GM12878 (cell line): ENCODE data around the gene TSPO. TPM values are rescaled to one million over a fixed set of nuclear protein-coding genes. Genes with fewer than 3 reads are reported as not detected.

Source experiments
- ATAC-seq: fragments of 200-7000 bp; cut with Tn5 transposase; 3 replicates; pipeline ENCODE4 v1.9.1; 2020; ENCODE audit warnings: mild to moderate bottlenecking, moderate library complexity
- BruUV-seq: library from RNA; stranded (reverse); fragments of 400-500 nt; replicated peaks from 2 replicates; lab custom pipeline; 2021; lab: Mats Ljungman, UMichigan
- CTCF ChIA-PET: fragments of 300-600 bp; sonication (Branson Sonifier 250); formaldehyde crosslinking; extraction: SDS; loops from one replicate; lab custom pipeline; 2021; ENCODE audit warnings: inconsistent platforms; lab: Yijun Ruan, JAX
- POLR2A ChIA-PET: fragments of 350-600 bp; formaldehyde crosslinking; extraction: SDS; loops from one replicate; lab custom pipeline; 2021; ENCODE audit warnings: inconsistent platforms; lab: Charles Lee
- RAD21 ChIA-PET: fragments of 300-600 bp; sonication (Branson Sonifier 250); formaldehyde crosslinking; loops from one replicate; lab custom pipeline; 2023; ENCODE audit warnings: antibody characterized with exemption; ENCODE audit not compliant: unreplicated experiment; lab: Charles Lee
- SMC1A ChIA-PET: fragments of 300-600 bp; sonication (Branson Sonifier 250); formaldehyde crosslinking; loops from one replicate; lab custom pipeline; 2023; ENCODE audit not compliant: unreplicated experiment, uncharacterized antibody; lab: Charles Lee
- DNase-seq: peaks from one replicate; pipeline ENCODE4 v3.0.0-alpha.2; 2011; ENCODE audit warnings: low read depth, low spot score
- FAIRE-seq: peaks from 3 replicates; lab custom pipeline; 2011; peaks lifted over from hg19 to GRCh38; lab: Jason Lieb, UNC
- H2AFZ ChIP-seq: 2 replicates; pipeline ENCODE4 v1.6.0; 2011; ENCODE audit warnings: low read depth, low read length, control low read depth; ENCODE audit not compliant: control insufficient read depth
- H3K27ac ChIP-seq: 2 replicates; pipeline ENCODE4 v1.5.1; 2011; ENCODE audit warnings: control low read depth; ENCODE audit not compliant: control insufficient read depth, insufficient read depth
- H3K27me3 ChIP-seq, 2 experiments: replicated peaks in 1 of 2; 2 replicates each; pipeline versions ENCODE4 v1.6.0 to v1.6.1; 2011; ENCODE audit warnings: low read length in 1 of 2; ENCODE audit not compliant: control insufficient read depth in 2 of 2, insufficient read depth in 2 of 2
- H3K36me3 ChIP-seq, 2 experiments: 2 replicates each; pipeline ENCODE4 v1.5.1; 2011; ENCODE audit warnings: low read length in 1 of 2; ENCODE audit not compliant: control insufficient read depth in 2 of 2, insufficient read depth in 2 of 2
- H3K4me1 ChIP-seq: 2 replicates; pipeline ENCODE4 v1.6.1; 2011; ENCODE audit warnings: mild to moderate bottlenecking, low read length, moderate library complexity, mixed read lengths; ENCODE audit not compliant: control insufficient read depth, insufficient read depth
- H3K4me2 ChIP-seq: 2 replicates; pipeline ENCODE4 v1.6.0; 2011; ENCODE audit warnings: control low read depth; ENCODE audit not compliant: control insufficient read depth, insufficient read depth
- H3K4me3 ChIP-seq: fragments of 200-600 bp; sonication (generic); 2 replicates; pipeline ENCODE4 v1.5.1; 2016
- H3K79me2 ChIP-seq: 2 replicates; pipeline ENCODE4 v1.6.0; 2011; ENCODE audit warnings: low read length; ENCODE audit not compliant: control insufficient read depth, insufficient read depth
- H3K9ac ChIP-seq: 2 replicates; pipeline ENCODE4 v1.8.0; 2011; ENCODE audit warnings: low read length, control low read depth, mixed read lengths; ENCODE audit not compliant: control insufficient read depth, insufficient read depth
- H3K9me3 ChIP-seq: replicated peaks from 3 replicates; pipeline ENCODE4 v1.5.1; 2011; ENCODE audit warnings: mild to moderate bottlenecking, low read length; ENCODE audit not compliant: control insufficient read depth, insufficient read depth
- H4K20me1 ChIP-seq: 2 replicates; pipeline ENCODE4 v1.6.0; 2011; ENCODE audit not compliant: control insufficient read depth, insufficient read depth
- GATAD2B ChIP-seq: fragments of 450-650 bp; conservative IDR thresholded peaks from 2 replicates; pipeline ENCODE4 v1.6.1; 2017; ENCODE audit warnings: low read depth, mild to moderate bottlenecking, moderate library complexity
- HDGF ChIP-seq: fragments of 450-650 bp; IDR thresholded peaks from 2 replicates; pipeline ENCODE4 v1.6.1; 2016; ENCODE audit warnings: antibody characterized with exemption
- KAT2A ChIP-seq: conservative IDR thresholded peaks from 2 replicates; pipeline ENCODE4 v1.6.1; 2011; ENCODE audit warnings: low read depth, low read length; ENCODE audit not compliant: control insufficient read depth
- MYB ChIP-seq: fragments of 150-350 bp; IDR thresholded peaks from 2 replicates; pipeline ENCODE4 v1.6.1; 2014; ENCODE audit warnings: mild to moderate bottlenecking, low read depth, low read length, borderline replicate concordance
- NFYA ChIP-seq: IDR thresholded peaks from 2 replicates; pipeline ENCODE4 v1.6.1; 2011; ENCODE audit warnings: low read depth, mild to moderate bottlenecking, low read length, improper control_type of control experiment, borderline replicate concordance
- NR2C2 ChIP-seq: IDR thresholded peaks from 2 replicates; pipeline ENCODE4 v1.6.1; 2011; ENCODE audit warnings: borderline replicate concordance, low read depth; ENCODE audit not compliant: control insufficient read depth, insufficient read length
- ZNF24 ChIP-seq: fragments of 450-650 bp; IDR thresholded peaks from 2 replicates; pipeline ENCODE4 v1.6.1; 2017; ENCODE audit warnings: antibody characterized with exemption, mild to moderate bottlenecking
- WGBS: methylation state at CpG from one replicate; pipeline ENCODE4 v1.1.6; 2016; ENCODE audit warnings: low lambda C conversion rate; ENCODE audit not compliant: insufficient replicate concordance, insufficient coverage; ENCODE audit errors: missing lambda C conversion rate; 5-methylcytosine and 5-hydroxymethylcytosine counted together
- in situ Hi-C: fragments of 300-500 bp; cut with MboI; formaldehyde crosslinking; loops from 9 replicates; pipeline ENCODE4 v1.14.3; 2018; ENCODE audit warnings: mixed read lengths
- intact Hi-C: fragments of 100-400 bp; cut with micrococcal nuclease; formaldehyde crosslinking; loops from one replicate; pipeline ENCODE4 v1.14.2; 2022; ENCODE audit not compliant: unreplicated experiment
- polyA plus RNA-seq, 11 experiments: library from polyadenylated mRNA; depleted of rRNA in 4 of 11; unstranded in 6 of 11; stranded (reverse) in 5 of 11; fragments of >200 nt; fragmentation: Nextera tagmentation in 4 of 11; fragmentation: Illumina TruSeq in 1 of 11; extraction: Ambion mirVana in 4 of 11; extraction: Trizol in 1 of 11; gene quantifications; 1 replicate in 1 of 11; 2 replicates in 10 of 11; pipeline versions ENCODE4 v1.2.1 to v1.2.3, GENCODE V29; 2011 to 2016; ENCODE audit warnings: inconsistent platforms in 2 of 11, missing spikeins in 2 of 11, low read depth in 1 of 11
- total RNA-seq, 4 experiments: library from RNA; depleted of rRNA in 3 of 4; stranded (reverse); fragments of >200 nt in 3 of 4; fragmentation: Illumina TruSeq in 1 of 4; extraction: Trizol in 1 of 4; gene quantifications; 2 replicates each; pipeline versions ENCODE4 v1.2.1 to v1.2.3, GENCODE V29; 2013 to 2021
- TF ChIP-seq, protein P1 (sequence below): fragments of 450-650 bp; formaldehyde crosslinking; IDR thresholded peaks from 2 replicates; pipeline ENCODE4 v1.5.0; 2022; ENCODE audit warnings: mild to moderate bottlenecking, missing genetic modification characterization

Gene TSPO
- total and polyA plus RNA-seq, 10 of the 15 experiments (the other 5 are each of a cell fraction or from before 2014, with no cell fraction given), result 1.4 to 50.5 (median 18.8) TPM

DNA sequence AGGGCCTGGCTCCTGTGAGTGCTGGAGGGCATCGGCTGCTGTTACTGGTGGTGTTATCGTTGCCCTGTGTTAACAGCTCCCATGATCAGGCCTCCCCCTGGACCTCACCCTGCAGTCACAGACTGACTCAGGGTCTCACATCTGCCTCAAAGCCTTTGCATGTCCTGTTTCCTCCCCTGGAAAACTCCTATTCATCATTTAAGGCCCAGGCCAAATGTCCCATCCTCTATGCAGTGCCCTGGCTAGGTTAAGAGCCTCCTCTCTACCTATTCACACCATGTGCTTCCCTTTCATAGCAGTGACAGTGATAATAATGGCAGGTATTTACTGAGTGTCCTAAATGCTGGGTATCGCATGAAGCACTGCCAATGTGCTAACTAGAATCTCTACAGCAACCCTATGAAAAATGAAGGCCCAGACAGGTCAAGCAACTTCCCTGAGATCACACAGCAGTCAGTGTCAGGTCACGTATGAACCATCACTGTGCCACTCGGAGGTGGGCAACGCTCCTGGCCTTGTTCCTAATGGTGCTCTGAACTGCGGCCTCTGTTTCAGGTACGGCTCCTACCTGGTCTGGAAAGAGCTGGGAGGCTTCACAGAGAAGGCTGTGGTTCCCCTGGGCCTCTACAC lies 9.3 kb downstream of the TSPO start:
- no TSS peak for BruUV-seq
- FAIRE-seq (no peak), ATAC-seq (no peak), DNase-seq (no peak)
- Histone ChIP-seq H3K36me3 (no peaks in the 10 kb centered on the region), H2AFZ (no peak overlapping the region), H3K4me3 (no peak overlapping the region), H4K20me1 (no peaks in the 10 kb centered on the region), H3K79me2 (no peaks in the 10 kb centered on the region), H3K9me3 (no peaks in the 10 kb centered on the region), H3K27ac (no peak overlapping the region), H3K9ac (no peak overlapping the region), H3K4me1 (no peaks in the 10 kb centered on the region; the same call in 1 of the 2 replicates), H3K4me2 (no peak overlapping the region), H3K27me3 (no peaks in the 10 kb centered on the region; a peak in 1 of 4 replicates)
- intact Hi-C loops, result no loop called here
- ChIA-PET SMC1A (interaction anchor here (0.5 kb wide), 1 partner anchor 185 kb away, joined by 3 read pairs; no protein-coding TSS in a partner anchor), POLR2A (no interaction called here), CTCF (interaction anchor here (0.7 kb wide), 1 partner anchor 26 kb away, joined by 3 read pairs; the partner anchor contains the start of gene TTLL12), RAD21 (no interaction called here)
- in situ Hi-C loops, result no loop called here
- TF ChIP-seq MYB (no peak), NFYA (no peak), ZNF24 (no peak), HDGF (no peak), NR2C2 (no peak), KAT2A (no peak), GATAD2B (no peak)
- TF ChIP-seq, protein P1, sequence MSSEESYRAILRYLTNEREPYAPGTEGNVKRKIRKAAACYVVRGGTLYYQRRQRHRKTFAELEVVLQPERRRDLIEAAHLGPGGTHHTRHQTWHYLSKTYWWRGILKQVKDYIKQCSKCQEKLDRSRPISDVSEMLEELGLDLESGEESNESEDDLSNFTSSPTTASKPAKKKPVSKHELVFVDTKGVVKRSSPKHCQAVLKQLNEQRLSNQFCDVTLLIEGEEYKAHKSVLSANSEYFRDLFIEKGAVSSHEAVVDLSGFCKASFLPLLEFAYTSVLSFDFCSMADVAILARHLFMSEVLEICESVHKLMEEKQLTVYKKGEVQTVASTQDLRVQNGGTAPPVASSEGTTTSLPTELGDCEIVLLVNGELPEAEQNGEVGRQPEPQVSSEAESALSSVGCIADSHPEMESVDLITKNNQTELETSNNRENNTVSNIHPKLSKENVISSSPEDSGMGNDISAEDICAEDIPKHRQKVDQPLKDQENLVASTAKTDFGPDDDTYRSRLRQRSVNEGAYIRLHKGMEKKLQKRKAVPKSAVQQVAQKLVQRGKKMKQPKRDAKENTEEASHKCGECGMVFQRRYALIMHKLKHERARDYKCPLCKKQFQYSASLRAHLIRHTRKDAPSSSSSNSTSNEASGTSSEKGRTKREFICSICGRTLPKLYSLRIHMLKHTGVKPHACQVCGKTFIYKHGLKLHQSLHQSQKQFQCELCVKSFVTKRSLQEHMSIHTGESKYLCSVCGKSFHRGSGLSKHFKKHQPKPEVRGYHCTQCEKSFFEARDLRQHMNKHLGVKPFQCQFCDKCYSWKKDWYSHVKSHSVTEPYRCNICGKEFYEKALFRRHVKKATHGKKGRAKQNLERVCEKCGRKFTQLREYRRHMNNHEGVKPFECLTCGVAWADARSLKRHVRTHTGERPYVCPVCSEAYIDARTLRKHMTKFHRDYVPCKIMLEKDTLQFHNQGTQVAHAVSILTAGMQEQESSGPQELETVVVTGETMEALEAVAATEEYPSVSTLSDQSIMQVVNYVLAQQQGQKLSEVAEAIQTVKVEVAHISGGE, result no peak
- 97% methylated on average over 8 of the region's 8 CpGs for WGBS
